GM19324 (cell line): Measurements from ENCODE around the gene CNOT1.
A peak's percentile ranks its signal among the peaks of the same experiment; 100 is the strongest.
"Not testable (repeated sequence)": the region's sequence is repeated elsewhere in the genome, so short reads cannot be mapped to it uniquely, and the experiment has no call there.

Source experiments
- ATAC-seq: cut with Tn5 transposase; IDR thresholded peaks from one replicate; pipeline ENCODE4 v1.9.1; 2021; ENCODE audit warnings: mild to moderate bottlenecking, moderate library complexity; ENCODE audit not compliant: unreplicated experiment, low FRiP score

The CNOT1 gene

DNA sequence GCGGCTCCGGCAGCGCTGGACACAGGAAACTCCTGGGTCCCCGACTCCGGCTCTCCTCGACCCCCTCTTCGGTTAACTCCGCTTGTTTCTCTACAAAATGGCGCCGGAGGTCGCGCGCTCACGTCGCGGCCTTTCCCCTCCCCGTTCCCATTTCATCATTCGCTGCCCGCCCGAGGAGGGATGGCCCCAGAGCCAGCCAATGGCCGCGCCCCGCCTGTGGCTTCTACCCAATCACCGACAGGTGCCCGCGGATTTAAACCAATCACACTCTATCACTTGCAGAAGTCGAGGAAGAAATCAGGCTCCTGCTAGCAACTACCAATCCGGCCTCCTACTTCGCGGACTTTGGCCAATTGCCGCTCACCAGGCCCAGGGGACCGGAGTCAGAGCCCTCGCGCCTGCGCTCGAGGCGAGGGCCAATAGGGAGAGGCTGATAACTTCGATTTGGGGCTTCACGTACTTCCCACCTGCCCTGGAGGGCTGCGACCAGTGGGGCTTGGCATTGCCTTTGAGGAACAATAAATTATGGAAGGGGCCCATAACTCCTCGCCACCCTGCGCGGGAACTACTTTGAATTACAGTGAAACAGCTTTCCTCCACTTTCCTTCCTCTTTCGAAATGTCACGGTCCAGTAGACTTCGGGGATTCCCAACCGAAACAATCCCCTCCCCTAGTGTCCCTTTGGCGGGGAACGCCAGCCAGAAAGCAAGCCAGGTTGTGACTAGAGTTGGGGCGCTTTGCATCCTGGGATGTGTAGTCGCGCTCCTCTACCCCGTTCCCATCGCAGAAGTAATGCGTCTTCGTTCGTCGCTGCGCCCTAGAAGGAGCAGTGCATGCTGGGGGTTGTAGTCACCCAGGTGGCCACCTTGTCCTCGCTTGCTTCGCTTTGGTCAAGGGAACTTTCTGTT lies at the start of gene CNOT1:
Gene CNOT1, minus strand, starts transcription at position 94 of the 908 bp plus-strand sequence. CDS start 30,489 bp downstream, outside the sequence.
- ATAC-seq = peak; percentile 94

DNA sequence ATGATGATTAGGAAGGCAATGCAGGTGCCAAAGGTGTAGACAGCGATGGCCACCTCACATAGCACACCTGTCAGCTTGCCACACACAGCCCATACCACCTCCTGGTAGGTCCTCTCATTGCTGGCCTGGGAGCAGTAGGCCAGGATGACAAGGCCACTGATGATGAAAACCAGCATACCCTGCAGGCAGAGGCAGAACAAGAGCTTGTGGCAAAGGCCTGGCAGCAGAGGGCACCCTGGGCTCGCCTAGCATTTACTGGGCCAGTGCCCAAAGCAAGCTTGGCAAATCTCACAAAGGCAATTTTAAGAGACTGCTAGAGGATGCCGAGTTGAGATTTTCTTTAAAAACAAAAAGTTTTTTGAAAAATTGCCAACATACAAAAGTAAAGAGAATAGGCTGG lies 49.1 kb upstream of the CNOT1 start:
- ATAC-seq = no peak

DNA sequence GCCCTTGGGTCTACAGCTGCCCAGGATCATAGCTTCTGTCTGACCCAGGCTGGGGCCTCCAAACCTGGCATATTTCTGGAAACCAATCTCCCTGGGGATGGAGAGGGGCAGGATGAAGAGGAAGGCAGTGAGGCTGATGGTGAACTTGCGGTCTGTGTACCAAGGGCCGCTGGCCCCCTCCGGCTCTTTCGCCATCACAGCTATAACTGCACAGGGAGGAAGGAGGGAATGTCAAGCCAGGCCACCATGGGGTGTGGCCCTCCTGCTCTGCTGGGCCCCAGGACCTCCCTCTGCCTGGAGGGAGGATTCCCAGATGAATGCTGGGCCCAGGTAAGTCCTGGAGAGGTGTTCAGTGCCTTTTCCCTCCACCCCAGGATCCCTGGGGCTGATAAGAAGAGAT lies 48.6 kb upstream of the CNOT1 start:
- no peak for ATAC-seq

DNA sequence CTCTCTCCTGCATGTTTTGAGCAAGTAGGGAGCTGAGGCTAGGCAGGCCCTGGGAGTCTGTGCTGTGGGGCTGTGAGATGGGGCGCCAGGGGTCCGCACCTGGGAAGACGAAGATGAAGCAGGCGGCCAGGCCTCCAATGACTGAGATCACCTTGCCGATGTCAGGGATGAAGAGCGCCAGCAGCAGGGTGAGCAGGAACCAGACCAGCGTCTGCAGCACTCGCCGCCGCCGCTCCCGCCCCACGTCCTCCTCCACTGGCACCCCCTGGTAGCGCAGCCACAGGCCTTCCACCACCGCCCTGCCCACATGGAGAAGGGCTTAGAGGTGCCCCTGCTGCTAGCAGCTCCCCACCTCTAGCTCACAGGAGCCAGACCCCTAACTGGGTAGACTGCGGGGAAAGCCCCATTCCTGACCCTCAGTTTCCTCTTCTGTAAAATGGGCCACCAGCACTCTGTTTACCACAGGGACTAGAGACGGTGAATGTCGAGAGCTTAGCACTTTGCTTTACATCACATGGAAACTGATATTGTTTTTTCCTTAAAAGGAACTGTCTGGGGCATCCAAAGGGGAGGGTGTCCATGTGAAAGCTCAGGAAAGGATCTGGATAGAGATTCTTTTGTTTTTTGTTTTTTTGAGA lies 41.4 kb upstream of the CNOT1 start:
- ATAC-seq = no peak

DNA sequence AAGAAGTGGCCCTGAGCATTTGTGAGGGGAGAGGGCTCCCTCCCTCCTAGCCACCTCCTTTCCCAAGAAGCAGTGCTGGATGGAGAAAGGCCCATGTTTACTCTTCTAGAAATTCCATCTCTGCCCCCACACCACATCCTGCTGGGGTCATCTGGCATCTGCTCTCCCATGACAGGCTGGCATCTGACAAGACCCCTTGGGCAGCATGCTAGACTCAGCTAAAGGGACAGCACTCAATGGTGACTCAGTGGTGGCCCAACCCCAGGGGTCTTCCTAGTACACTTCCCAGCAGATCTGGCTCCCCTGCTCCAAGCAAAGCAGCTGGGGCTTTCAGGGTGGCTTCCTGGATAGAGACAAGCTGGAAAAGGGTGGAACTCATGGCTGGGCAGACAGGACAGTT lies 40.6 kb upstream of the CNOT1 start:
- no peak for ATAC-seq

DNA sequence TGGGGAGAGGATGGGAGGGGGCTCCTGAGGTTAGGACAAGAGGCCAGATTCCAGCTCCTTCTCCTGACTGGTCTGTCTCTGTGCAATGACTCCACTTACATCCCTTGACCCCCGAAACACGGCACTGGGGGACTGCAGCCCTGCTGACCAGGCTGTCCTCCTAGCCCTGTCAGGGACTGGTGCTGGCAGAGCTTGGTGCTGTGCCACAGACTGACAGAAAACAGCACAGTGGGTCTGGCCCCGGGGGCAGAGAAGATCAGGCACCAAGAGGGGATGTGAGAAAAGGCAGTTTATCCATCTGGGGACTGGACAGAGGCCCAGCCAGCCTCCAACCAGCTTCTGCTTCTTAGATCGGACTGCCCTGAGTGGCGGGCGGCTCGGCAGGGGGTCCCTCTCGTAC lies 35.6 kb upstream of the CNOT1 start:
- ATAC-seq = no peak

DNA sequence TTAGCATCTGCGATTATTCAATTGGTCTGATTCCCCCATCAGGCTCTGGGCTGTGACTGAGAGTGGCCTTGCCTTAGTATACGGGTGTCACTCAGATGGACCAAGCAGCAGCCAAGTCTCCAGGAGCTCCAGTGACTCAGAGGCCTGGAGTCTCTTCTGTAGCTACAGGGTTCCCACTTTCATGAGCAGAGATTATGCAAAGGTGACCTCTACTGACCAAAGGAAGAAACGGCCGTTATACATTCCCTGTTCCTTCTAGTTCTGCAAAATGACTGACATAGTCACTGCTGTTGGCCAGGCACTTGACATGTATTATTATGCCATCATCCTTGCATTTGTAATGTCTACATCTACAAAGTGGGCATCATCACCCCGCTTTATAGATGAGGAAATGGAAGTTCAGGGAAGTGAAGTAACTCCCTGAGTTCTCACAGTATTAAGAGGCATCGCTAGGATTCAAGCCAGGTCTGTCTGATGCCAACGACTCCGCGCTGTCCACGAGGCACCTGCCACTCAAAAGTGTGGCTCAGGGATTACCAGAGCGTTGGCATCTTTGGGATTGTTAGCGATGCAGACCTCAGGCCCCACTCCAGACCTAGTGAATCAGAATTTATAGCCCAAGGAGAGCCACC lies 31.7 kb upstream of the CNOT1 start:
- peak; percentile 70 for ATAC-seq

DNA sequence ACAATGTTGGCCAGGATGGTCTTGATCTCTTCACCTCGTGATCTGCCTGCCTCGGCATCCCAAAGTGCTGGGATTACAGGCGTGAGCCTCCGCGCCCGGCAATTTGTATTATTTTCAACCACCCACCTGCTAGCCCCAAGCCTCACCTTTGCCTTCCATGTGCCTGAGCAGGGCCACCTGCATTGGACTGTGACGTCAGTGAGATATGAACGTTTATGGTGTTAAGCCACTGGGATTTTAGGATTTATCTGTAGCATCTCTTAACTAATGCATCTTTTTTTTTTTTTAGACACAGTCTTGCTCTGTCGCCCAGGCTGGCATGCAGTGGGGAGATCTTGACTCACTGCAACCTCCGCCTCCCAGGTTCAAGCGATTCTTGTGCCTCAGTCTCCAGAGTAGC lies 30.3 kb upstream of the CNOT1 start:
- ATAC-seq = not testable (repeated sequence)

DNA sequence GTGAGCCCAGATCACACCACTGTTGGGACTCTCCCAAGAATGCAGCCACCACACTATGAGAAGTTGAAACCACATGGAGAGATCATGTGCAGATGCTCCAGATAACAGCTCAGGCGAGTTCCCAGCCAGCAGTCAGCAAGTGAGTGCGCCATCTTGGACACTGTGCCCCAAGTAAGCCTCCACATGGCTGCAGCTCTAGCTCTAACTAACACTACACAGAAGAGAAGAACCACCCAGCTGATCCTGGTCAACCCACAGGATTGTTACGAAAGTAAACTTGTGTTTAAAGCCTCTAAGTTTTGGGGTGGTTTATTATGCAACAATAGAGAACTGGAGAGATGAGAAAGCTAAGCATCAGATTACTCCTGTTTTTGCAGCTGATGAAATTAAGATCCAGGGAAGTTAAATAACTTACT lies 29.2 kb upstream of the CNOT1 start:
- no peak for ATAC-seq

DNA sequence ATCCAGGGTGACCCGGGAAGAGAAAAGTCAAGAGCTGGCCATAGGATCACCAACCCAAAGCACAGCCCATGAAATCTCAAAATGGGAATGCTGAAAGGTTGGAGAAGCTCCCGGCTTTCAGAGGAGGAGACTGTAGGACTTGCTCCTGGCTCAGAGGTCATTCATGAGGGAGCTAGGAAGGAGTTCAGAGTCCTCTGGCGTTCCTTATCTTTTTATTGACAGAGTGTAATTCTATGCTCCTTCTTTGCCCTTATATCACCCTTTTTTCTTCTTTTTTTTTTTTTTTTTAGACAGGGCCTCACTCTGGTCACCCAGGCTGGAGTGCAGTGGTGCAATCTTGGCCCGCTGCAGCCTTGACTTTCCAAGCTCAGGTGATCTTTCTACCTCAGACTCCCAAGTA lies 27.3 kb upstream of the CNOT1 start:
- ATAC-seq = no peak

DNA sequence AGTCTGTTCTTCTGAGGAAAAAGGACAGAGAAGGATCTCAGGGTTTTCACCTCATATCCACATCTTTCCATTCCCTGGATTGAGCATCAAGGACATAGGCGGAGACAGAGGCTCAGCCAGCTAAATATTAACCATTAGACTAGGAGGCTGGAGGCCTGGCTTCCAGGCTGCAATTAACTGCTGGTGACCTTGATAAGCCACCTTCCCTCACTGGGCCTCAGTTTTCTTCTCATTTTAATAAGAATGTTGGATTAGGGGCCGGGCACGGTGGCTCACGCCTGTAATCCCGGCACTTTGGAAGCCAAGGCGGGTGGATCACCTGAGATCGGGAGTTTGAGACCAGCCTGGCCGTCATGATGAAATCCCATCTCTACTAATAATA lies 25.6 kb upstream of the CNOT1 start:
- ATAC-seq = no peak

DNA sequence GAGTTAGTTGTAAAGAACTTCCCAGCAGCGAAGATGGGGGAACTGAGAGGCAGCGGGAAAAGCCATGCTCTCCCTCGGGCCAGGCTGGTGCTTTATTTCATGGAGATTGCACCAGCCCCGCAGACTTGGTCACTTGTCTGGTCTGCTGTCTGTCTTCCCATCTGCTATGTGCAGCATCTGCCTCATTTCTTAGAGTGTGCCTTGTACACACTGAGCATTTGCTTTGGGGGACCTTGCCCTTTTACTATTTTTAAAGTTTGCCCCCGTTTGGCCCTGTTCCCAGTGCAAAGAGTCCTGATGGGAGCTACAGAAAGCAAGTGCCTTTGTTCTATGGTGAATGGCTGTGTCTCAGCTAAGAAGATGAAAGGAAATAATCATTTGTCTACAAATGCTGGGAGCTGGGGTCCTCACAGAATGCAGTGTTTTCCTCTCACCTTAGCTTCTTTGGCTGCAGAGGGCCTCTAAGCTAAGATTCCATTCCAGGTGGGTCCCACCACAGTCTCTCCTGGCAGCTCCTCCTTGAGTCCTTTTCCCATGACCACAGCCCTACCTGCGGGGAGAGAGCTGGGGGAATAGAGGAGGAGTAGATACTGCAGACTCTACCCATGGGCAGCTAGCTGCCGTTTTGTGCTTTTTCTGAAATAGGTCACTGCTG lies 25.1 kb upstream of the CNOT1 start:
- ATAC-seq = no peak

DNA sequence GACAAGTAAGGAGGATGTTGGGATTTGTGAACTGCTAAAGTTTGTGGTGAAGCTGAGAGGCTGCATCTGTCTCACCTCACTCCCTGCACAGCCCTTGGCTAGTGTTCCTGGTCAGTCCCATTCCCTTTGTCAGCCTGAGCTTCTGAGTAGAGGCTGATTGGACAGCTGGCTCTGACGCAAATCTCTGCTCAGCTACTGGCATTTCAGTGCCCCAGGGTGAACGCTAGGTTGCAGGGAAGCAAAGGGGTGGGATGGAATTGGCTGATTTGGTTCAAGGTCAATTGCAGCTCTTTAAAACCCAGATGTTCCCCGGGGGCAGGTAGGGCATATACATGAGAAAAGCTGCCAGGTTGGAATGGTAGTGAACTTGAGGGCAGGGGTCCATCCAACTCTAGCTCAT lies 23.1 kb upstream of the CNOT1 start:
- ATAC-seq = no peak

DNA sequence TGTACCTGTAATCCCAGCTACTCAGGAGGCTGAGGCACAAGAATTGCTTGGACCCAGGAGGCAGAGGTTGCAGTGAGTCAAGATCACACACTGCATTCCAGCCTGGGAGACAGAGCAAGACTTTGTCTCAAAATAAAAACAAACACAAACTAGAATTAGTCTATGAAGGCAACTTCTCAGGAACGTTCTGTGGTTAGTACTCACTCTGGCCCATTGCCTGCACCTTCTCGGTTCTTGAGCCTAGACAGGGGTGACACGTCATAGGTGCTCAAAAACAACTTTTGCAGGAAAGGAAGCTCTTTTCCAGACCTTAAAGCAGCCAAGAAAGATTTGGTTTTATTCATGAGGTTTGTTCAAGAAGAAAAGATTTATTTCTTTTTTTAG lies 22.3 kb upstream of the CNOT1 start:
- ATAC-seq = no peak

DNA sequence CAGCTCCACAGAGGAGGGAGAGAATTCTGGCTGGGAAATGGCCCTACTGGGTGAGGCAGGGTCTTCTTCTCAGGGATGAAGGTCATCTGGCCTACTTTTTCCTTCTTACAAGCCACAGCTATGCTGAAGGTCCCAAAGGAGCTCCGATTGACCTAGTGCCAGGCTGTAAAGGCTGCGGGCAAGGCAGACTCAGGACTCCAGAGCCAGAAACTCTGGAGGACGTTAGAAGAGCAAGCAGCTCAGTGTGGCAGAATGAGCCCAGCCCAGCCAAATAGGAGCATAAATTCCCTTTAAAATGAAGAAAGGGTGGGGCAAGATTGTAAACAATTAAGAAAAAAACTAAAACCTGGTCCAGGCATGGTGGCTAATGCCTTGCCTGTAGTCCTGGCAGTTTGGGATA lies 20.1 kb upstream of the CNOT1 start:
- no peak for ATAC-seq

DNA sequence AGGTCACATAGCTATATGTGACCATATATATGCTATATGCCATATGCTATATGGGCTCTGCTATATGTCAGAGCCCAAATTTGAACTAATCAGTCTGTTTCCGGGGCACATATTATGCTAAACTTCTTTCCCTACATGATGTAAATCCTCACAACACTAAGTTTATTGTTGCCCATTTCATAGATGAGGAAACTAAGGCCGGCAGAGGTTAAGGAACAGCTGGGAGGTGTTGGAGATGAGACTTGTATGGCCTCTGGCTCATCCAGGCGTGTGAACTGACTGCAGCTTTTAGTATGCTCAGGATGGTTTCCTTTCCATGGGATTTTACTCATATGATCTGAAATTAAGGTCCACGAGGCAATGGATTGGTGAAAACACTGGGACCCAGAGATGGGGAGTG lies 17.5 kb upstream of the CNOT1 start:
- ATAC-seq = no peak

DNA sequence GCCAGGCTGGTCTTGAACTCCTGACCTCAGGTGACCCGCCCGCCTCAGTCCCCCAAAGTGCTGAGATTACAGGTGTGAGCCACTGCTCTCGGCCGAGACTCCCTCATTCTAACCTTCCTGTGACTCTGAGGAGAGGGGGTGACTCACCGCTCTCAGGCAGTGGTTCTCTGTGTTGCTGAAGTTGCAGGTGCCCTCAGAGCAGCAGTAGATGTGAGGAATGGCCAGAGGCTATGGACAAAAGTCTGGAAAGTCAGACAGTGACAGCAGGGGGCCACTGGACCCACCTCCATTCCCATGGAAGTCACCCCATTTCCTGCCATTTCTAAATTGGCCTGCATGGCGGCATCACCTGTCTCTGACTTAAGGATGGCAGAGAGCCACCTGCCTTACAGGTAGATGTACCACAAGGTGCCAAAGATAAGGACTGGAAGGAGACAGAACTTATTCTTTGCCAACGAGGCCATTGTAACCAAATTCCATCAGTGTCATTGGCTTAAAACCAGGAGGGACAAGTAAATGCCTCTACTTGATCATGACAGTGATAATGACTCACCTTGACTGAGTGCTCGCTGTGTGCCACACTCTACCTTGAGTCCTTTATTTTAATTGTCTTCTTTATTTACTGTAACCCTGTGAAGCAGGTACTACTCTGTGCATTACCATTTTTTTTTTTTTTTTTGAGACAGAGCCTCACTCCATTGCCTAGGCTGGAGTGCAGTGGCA lies 15.3 kb upstream of the CNOT1 start:
- no peak for ATAC-seq

DNA sequence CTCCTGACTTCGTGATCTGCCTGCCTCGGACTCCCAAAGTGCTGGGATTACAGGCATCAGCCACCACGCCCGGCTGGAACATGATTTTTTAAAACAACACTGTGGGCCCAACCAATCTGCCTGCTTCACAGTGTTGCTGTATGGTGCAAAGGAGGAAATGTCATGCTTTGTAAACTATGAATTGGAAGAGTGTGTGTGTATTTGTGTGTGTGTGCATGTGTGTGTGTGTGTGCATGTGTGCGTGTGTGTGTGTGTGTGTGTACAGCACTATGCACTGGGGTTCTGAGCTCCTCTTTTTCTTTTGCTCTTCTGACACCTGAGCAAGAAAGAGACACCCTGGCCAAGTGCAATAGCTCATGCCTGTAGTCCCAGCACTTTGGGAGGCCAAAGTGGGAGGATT lies 14.5 kb upstream of the CNOT1 start:
- no peak for ATAC-seq

DNA sequence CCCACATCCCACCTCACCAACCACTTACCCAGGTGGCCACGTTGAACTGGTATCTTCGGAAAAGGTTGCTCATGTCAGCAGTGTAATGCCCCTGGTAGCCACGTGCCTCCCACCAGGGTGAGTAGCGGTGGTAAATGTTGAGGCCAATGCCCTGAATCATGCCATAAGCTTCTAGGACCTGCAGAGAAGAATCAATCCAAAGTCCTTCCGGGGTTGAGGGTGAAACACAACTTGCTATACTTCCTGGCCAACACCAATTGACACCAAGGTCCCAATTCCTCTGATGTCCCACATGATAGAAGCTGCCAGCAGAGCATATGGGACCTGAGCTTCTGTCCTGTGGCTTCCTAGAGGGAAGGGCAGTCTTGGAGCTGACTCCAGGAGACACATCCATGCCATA lies 11.3 kb upstream of the CNOT1 start:
- no peak for ATAC-seq

DNA sequence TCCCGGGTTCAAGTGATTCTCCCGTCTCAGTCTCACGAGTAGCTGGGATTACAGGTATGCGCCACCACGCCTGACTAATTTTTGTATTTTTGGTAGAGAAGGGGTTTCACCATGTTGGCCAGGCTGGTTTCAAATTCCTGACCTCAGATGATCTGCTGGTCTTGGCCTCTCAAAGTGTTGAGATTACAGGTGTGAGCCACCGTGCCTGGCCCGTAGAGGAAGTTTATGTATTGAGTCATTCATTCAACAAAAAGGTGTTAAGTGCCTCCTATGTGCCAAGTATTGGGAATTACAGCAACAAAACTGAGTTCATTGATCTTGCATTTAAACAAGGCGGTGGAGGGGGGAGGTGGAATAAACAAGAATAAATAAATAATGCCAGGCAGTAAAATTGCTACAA lies 10.2 kb upstream of the CNOT1 start:
- ATAC-seq = no peak
